CD4-positive, alpha-beta T cell treated with Interleukin-12 subunit alpha and Interleukin-12 subunit beta, for 1 hour (primary cell): ENCODE data around the gene NUDT16.
"Not testable (repeated sequence)": the region's sequence is repeated elsewhere in the genome, so short reads cannot be mapped to it uniquely, and the experiment has no call there.

ENCODE experiments used
- DNase-seq: peaks from one replicate; pipeline ENCODE4 v3.0.0-alpha.2; 2020

The NUDT16 gene

GRCh38 chr3:131381445-131382291, at the start of gene NUDT16:
Gene NUDT16 (plus strand): TSS chr3:131381774. CDS start chr3:131381805, 31 bp downstream.
- DNase-seq: peak; percentile 97

GRCh38 chr3:131338948-131339640, 42.5 kb upstream of the NUDT16 start:
- no peak for DNase-seq

- no peak for DNase-seq
Observed at GRCh38 chr3:131341761-131342160, 39.8 kb upstream of the NUDT16 start.

DNA sequence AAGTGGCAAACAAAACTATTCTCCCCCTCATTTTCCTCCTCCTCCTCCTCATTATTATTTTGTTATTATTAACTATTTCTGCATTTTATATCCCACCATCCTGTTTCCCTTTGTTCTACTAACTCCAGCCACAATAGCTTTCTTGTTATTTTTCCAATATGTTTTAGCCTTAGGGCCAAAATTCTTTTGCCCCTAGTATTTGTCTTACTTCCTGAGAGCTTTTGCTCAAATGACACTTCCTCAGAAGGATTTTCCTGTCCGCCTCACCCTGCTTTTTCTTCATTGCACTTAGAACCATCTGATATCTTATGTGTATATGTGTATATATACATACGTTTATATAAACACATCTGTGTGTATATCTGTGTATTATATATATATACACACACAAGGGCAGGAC, 32.7 kb upstream of the NUDT16 start:
- DNase-seq: no peak

DNA sequence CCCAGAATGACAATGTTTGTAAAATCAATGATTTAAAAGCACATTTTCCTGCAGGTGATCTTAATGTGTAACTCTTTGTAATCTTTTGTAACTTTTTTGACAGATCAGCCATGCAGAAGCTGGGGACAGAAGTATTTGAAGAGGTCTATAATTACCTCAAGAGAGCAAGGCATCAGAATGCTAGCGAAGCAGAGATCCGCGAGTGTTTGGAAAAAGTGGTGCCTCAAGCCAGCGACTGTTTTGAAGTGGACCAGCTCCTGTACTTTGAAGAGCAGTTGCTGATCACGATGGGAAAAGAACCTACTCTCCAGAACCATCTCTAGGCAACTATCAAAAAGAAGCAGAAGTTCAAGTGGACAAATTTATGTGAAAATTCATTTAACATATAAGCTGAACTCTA, 32.1 kb upstream of the NUDT16 start:
- DNase-seq: no peak

- no peak for DNase-seq
Observed at GRCh38 chr3:131349946-131350347, 31.6 kb upstream of the NUDT16 start.

DNA sequence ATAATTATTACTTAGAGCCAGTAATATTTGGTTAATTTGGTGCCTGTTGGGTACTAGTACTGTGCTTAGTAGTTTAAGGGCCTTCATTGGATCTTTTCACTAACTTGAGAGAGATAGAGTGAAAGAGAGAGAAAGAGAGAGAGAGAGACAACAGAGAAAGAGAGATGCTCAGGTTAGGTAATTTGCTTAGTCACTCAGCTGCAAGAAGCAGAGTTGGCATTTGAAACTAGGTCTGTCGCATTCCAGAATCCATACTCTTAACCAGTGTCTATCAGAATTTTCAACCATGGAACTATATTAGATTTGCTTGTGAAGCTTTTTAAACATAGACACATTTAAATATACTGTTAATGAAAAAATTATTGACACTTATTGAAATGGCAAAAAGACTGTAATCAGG, 31.1 kb upstream of the NUDT16 start:
- DNase-seq: no peak

DNA sequence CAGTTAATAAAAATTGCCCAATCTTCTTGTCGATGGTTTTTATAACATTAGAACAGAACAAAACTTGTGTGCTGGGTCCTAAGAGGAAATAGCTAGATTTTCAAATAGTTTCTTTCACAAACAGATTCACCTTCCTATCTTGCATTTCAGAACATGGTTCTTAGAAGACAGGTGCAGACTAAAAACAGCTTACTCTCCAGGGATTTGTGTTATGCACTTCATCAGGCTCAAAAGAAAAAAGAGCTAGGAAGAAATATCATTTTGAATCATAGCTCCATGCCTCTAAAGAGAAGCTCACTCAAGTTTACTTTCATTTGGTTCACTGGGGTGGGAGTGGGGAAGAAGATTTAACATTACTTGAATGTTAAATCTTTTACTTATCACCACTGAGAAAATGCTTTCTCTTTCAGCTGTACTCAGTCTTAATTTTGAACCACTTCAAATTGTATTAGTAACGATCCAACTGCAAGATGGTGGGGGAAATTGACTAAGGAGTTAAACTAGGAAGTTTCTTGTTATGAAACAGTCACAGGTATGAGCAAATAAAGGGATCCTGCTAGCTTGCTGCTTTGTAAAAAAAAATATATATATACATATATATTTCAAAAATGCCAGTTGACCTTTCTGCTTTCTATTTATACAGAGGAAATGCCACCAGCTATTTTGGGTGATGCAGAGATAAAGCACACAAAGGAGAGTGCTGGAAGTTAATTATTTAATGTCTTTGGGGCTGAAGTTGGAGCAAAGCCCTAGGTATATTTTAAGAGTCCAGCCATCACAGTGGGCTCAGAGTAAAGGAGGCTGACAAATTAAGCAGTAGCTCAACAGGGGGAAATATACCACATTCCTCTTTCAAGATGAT, 28.3 kb upstream of the NUDT16 start:
- DNase-seq: no peak

- DNase-seq: no peak
Observed at GRCh38 chr3:131353986-131354385, 27.6 kb upstream of the NUDT16 start.

DNA sequence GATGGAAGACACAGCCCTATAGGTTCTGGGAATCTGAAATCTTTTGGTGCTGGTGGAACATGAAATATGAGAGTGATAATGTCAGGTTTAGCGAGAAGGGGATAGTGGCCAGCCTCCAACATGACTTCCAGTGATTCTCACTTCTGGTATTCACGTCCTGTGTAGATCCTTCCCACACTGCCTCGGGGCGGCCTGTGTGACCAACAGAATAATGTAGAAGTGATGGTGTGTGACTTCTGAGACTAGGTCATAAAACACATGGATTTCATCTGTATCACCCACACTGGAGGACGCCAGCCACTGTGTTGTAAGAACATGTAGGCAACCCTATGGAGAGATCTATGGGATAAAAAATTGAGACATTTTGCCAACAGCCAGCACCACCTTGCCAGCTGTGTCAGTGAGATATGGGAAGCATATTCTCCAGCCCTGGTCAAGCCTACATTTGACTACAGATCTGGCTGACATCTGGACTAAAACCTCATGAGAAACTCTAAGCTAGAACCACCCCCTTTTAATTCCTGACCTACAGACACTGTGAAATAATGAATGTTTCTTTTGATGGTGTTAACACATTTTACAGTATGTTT, 25.5 kb upstream of the NUDT16 start:
- DNase-seq: no peak

DNA sequence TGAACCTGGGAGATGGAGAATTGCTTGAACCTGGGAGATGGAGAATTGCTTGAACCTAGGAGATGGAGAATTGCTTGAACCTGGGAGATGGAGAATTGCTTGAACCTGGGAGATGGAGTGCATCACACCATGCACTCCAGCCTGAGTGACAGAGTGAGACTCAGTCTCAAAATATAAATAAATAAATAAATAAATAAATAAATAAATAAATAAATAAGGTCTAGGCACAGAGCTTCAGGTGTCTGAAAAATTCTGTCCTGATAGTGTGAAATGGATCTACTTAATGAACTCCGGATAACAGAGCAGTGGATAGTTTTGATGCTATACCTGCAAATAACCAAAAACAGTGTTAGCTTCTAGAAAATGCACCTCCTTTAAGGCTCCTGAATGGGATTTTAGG, 24.3 kb upstream of the NUDT16 start:
- DNase-seq: no peak

DNA sequence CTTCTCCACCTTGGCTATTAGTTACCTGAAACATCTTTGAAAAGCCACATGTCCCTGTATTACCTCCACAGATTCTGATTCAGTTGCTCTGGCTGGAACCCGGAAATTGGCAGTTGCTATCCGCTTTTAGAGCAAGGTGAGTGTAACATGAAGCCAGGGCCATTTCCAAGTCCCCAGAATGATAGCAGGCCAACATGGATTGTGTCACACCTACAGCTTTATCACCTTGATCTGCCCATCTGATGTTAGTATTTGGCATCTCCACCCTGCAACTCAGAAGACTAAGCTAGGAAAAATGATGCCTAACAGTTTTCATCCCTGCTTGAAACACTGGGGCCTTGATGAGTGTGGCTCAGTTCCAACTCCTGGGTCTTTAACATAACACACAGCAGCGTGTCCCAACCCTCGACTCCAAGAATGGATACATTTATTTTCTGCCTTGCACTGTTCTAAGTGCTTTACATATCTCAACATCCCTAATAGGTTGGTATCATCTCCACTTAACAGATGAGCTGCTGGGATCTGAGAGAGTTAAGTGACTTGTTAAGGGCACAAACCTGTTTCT, 21.3 kb upstream of the NUDT16 start:
- no peak for DNase-seq

- DNase-seq: not testable (repeated sequence)
Observed at GRCh38 chr3:131361066-131361463, 20.5 kb upstream of the NUDT16 start.

GRCh38 chr3:131361464-131362421, 19.8 kb upstream of the NUDT16 start:
- peak; percentile 51 for DNase-seq

GRCh38 chr3:131363275-131363674, 18.3 kb upstream of the NUDT16 start:
- no peak for DNase-seq

- no peak for DNase-seq
Observed at GRCh38 chr3:131370935-131371687, 10.5 kb upstream of the NUDT16 start.

- no peak for DNase-seq
Observed at GRCh38 chr3:131371688-131372066, 9.9 kb upstream of the NUDT16 start.

DNA sequence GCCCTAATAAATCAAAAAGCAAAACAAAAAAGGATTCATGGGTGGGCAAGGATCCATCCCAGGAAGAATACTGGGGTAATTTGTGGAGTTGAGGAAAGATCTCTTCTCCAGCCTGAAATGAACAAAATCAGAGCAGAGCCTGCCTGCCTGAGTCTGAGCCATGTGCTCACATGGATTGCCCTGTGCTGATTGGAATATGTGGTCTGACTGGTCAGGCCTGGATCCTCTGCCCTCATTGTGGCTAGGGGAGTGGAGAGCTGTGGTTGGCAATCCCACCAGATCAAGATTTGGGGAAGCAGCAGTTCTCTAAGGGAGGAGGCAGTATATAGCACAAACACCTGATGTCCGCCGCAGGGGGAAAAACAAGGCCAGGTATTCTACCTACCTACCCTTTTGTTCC, 6.8 kb upstream of the NUDT16 start:
- no peak for DNase-seq

DNA sequence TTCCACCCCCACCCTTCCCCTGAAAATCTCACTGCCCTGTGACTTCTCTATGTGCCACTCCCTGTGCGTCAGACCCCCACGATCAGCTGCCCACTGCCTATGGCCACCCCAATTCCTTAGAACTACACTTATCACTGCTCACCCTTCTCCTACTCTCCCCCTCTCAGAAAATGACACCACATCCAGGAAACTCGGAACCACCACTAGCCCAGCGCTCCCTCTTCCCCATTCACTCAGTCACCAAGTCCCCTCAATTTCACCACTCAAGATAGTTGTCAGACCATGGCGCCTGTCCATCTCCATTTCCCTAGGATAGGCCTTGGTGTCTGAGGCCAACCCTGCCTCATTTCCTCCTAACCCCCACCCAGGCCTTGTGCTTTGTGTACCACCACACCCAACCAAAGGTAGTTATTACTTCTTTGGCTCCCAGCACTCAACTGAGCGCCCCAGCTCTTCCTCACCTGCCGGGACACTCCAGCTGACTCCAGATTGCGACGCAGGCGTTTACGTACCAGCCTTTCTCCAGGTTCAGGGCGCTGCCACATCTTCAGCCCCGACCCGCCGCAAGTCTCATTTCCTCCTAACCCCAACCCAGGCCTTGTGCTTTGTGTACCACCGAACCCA, 641 bp upstream of the NUDT16 start:
- DNase-seq: not testable (repeated sequence)
